NB4 (cell line): ENCODE data around the gene ANKRD62.

Source experiments
- MYC ChIP-seq: IDR thresholded peaks from 2 replicates; pipeline ENCODE4 v1.6.1; 2011; ENCODE audit warnings: low read depth, low read length
- POLR2A ChIP-seq: IDR thresholded peaks from 2 replicates; pipeline ENCODE4 v1.6.1; 2011; ENCODE audit warnings: mild to moderate bottlenecking; ENCODE audit not compliant: insufficient read length; ENCODE audit errors: extremely low read depth
- TF ChIP-seq, protein P1 (sequence below): IDR thresholded peaks from one replicate; pipeline ENCODE4 v1.5.1; 2012; ENCODE audit warnings: low read depth, low read length
- TF ChIP-seq, protein P2 (sequence below): IDR thresholded peaks from 2 replicates; pipeline ENCODE4 v1.6.1; 2011; ENCODE audit warnings: low read depth, low read length

DNA sequence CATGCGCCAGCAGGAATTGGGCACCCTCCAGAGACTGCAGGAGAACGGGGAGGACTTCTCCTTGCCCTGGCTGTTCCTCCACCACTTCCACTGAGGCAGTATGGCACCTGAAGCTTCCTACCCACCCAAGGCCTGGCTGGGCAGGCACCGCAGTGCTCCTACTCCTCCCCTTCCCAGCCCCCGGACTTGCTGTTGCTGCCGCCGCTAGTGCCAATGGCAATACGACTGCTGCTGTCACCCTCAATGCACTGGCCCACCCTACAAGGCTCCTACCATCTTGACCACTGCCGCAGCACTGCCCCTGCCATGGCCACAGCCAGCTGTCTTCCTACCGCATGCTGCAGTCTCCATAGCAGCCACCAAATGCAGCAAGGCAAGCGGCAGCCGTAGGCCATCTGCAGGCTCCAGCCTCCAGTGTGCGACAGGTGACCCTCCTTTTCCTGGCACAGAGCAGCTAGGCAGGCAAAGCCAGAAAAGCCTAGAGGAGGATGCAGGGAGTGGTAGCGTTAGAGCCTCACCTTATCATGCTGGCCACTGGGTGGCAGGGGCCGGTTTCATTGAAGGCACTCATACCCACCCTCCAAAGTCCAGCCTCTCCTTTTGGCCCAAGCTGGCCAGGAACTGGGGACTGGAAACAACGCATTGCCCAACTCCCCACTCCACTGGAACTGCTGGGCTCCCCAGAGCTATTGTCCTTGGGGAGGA is 47.4 kb upstream of the ANKRD62 start:
- TF ChIP-seq POLR2A = no peak
- TF ChIP-seq, protein P1, sequence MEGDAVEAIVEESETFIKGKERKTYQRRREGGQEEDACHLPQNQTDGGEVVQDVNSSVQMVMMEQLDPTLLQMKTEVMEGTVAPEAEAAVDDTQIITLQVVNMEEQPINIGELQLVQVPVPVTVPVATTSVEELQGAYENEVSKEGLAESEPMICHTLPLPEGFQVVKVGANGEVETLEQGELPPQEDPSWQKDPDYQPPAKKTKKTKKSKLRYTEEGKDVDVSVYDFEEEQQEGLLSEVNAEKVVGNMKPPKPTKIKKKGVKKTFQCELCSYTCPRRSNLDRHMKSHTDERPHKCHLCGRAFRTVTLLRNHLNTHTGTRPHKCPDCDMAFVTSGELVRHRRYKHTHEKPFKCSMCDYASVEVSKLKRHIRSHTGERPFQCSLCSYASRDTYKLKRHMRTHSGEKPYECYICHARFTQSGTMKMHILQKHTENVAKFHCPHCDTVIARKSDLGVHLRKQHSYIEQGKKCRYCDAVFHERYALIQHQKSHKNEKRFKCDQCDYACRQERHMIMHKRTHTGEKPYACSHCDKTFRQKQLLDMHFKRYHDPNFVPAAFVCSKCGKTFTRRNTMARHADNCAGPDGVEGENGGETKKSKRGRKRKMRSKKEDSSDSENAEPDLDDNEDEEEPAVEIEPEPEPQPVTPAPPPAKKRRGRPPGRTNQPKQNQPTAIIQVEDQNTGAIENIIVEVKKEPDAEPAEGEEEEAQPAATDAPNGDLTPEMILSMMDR = no peak
- no peak for TF ChIP-seq MYC
- TF ChIP-seq, protein P2, sequence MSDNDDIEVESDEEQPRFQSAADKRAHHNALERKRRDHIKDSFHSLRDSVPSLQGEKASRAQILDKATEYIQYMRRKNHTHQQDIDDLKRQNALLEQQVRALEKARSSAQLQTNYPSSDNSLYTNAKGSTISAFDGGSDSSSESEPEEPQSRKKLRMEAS = no peak
